ENCODE results near the gene PPFIA4. TPM values are rescaled to one million over a fixed set of nuclear protein-coding genes. Genes with fewer than 3 reads are reported as not detected.

Gene PPFIA4
- polyA plus RNA-seq, 1 donor = 9.7 TPM

DNA sequence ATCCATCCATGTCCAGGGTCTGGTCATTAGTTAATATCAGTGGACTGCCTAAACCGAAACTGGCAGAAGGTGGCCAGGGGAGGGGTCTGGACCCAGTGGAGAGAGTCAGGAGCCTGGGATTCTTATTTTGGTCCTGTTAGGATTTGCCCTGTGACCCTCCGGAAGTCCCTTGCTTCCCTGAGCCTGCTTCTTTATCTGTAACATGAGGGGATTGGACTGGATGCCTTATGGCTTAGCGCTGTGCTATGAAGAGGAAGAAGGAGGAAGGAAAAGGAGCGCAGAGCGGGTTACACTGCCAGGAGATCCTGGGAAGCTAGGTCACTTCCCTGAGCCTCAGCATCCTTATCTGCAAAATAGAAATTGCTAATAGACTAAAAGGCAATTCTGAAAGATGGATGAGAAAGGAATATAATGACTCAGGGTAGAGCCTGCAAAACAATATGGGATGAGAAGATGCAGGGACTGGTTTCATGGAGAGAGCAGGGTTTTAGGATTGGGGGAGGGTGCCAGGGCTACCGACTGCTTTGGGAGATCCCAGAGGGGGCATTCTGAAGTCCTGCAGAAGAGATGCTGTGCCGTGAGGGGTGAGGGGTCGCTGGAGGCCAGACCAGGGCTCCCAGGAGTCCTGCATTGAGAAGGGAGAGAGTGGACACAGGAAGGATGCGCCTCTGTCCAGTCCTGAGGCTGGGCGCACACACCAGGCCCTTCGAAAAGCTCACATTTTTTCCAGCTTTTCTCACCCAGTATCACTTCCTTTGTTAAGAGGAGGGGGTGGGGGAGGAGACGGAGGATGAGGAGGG is 100.8 kb downstream of the PPFIA4 start:
- no peak for DNase-seq

DNA sequence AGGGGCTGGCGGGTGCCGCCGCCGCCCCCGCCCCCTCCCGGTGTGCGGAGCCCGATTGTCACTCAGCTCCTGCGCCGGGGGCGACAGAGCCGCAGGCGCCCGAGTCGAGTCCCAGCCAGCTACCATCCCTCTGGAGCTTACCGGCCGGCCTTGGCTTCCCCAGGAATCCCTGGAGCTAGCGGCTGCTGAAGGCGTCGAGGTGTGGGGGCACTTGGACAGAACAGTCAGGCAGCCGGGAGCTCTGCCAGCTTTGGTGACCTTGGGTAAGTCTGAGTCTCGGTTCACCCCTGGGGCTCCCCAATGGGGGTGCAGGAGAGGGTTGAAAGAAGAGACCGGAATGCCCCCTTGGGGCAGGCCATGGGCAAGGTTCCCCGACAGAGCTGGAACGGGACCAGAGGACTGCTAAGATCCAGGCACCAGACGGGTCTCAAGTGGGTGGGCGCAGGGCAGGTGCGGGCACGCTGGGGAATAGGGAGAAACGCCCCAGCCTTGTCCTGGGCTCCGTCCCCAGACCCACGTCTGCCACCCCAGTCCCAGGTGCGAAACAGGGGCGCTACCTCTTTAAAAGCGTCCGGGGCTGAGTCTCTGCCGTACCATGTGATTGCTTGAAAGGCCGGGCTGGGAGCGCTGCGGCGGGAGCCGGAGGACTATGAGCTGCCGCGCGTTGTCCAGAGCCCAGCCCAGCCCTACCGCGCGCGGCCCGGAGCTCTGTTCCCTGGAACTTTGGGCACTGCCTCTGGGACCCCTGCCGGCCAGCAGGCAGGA is 101.6 kb downstream of the PPFIA4 start, which contains the start of gene ADORA1:
Gene ADORA1 (plus strand): TSS at position 61 of the 765 bp plus-strand sequence. CDS start 1,116 bp downstream, outside the sequence.
- DNase-seq = peak; percentile 72

DNA sequence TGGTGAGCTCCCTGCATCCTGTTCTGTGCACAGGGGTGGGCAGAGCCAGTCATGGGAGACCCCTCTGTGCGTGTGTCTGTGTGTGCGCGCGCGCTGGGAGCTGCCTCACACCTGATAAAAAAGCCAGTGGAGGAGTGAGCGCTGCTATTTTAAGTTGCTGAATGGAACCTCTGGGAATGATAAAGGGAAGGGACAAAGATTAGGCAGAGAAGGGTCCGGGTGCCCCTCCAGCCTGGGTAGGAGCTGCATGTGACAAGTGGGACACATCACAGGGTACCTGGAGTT is 102.1 kb downstream of the PPFIA4 start:
- DNase-seq = no peak

Other genes with a start within 250 kb of the PPFIA4 start
- gene KDM5B, start 218.1 kb upstream of the PPFIA4 start, polyA plus RNA-seq (ENCODE audit: insufficient read length) = 108 TPM
- gene PCAT6, start 215.5 kb upstream of the PPFIA4 start, polyA plus RNA-seq (ENCODE audit: insufficient read length) = 2.9 TPM
- 11.8 TPM for gene RABIF, start 137.3 kb upstream of the PPFIA4 start, polyA plus RNA-seq (ENCODE audit: insufficient read length)
- 46.4 TPM for gene KLHL12, start 99.3 kb upstream of the PPFIA4 start, polyA plus RNA-seq (ENCODE audit: insufficient read length)
- 77.5 TPM for gene ADIPOR1, start 68.2 kb upstream of the PPFIA4 start, polyA plus RNA-seq (ENCODE audit: insufficient read length)
- gene CYB5R1, start 59.2 kb upstream of the PPFIA4 start, polyA plus RNA-seq (ENCODE audit: insufficient read length) = 51.9 TPM
- 73.9 TPM for gene TMEM183A, start 19.1 kb upstream of the PPFIA4 start, polyA plus RNA-seq (ENCODE audit: insufficient read length)
- gene MYOG, start 59.5 kb downstream of the PPFIA4 start, polyA plus RNA-seq (ENCODE audit: insufficient read length) = 0.18 TPM
- 4.6 TPM for gene ADORA1, start 101.2 kb downstream of the PPFIA4 start, polyA plus RNA-seq (ENCODE audit: insufficient read length)
- 0.18 TPM for gene MYBPH, start 149.3 kb downstream of the PPFIA4 start, polyA plus RNA-seq (ENCODE audit: insufficient read length)
- gene CHI3L1, start 160.2 kb downstream of the PPFIA4 start, polyA plus RNA-seq (ENCODE audit: insufficient read length) = 7.4 TPM
- 0.10 TPM for gene CHIT1, start 203.2 kb downstream of the PPFIA4 start, polyA plus RNA-seq (ENCODE audit: insufficient read length)

Measured in left kidney (tissue), 2 donors.